ENCODE data around the gene CCDC188.
A peak's percentile ranks its signal among the peaks of the same experiment; 100 is the strongest.

Gene CCDC188

DNA sequence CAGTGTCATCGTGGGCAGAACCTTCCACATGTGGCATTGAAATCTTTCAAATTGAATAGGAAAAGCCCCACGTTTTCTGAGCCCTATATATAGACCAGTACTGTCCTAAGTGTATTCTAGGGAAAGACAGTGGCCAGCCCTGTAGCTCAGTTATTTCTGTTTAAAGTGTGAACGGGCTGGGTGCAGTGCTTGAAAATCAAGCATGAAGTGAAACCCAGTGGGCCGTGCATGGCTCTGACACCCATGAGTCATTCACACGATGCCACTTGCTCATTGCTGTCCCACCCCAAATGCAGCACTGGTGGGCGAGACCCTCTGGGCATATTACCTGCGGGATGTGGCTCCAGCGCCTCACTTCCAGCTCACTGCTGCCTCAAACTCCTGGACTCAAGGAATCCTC lies 29.8 kb upstream of the CCDC188 start:
- DNase-seq (ENCODE audit: low read depth): no peak
- TF ChIP-seq, protein P1, sequence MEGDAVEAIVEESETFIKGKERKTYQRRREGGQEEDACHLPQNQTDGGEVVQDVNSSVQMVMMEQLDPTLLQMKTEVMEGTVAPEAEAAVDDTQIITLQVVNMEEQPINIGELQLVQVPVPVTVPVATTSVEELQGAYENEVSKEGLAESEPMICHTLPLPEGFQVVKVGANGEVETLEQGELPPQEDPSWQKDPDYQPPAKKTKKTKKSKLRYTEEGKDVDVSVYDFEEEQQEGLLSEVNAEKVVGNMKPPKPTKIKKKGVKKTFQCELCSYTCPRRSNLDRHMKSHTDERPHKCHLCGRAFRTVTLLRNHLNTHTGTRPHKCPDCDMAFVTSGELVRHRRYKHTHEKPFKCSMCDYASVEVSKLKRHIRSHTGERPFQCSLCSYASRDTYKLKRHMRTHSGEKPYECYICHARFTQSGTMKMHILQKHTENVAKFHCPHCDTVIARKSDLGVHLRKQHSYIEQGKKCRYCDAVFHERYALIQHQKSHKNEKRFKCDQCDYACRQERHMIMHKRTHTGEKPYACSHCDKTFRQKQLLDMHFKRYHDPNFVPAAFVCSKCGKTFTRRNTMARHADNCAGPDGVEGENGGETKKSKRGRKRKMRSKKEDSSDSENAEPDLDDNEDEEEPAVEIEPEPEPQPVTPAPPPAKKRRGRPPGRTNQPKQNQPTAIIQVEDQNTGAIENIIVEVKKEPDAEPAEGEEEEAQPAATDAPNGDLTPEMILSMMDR (IDR thresholded peaks at IDR 0.05; ENCODE audit: control insufficient read depth, insufficient read depth, low read depth, low read length, missing control alignments): no peak
- H3K4me3 ChIP-seq (ENCODE audit: control insufficient read depth, low read depth, low read length): no peak overlapping the region

DNA sequence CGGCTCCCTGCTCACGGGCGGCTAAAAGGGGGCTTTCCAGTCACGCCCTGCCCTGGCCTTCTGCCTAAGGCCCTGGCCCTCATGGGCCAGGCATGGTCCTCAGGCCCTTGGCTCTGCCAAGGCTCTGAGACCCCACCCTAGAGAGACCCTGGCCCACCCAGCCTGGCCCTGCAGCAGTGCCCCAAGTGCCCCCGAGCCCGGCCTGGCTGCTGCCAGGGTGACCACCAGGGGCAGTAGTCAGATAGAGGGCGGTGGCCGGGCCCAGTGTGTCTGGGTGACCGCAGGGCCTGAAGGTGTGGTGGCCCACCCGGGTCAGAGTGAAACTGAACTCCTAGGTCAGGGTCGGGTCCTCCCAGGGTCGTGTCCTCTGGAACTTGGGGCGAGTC lies 29.4 kb upstream of the CCDC188 start:
- TF ChIP-seq, protein P1 (IDR thresholded peaks at IDR 0.05; ENCODE audit: control insufficient read depth, insufficient read depth, low read depth, low read length, missing control alignments): peak; percentile 35
- DNase-seq (ENCODE audit: low read depth): no peak
- H3K4me3 ChIP-seq (ENCODE audit: control insufficient read depth, low read depth, low read length): no peak overlapping the region

DNA sequence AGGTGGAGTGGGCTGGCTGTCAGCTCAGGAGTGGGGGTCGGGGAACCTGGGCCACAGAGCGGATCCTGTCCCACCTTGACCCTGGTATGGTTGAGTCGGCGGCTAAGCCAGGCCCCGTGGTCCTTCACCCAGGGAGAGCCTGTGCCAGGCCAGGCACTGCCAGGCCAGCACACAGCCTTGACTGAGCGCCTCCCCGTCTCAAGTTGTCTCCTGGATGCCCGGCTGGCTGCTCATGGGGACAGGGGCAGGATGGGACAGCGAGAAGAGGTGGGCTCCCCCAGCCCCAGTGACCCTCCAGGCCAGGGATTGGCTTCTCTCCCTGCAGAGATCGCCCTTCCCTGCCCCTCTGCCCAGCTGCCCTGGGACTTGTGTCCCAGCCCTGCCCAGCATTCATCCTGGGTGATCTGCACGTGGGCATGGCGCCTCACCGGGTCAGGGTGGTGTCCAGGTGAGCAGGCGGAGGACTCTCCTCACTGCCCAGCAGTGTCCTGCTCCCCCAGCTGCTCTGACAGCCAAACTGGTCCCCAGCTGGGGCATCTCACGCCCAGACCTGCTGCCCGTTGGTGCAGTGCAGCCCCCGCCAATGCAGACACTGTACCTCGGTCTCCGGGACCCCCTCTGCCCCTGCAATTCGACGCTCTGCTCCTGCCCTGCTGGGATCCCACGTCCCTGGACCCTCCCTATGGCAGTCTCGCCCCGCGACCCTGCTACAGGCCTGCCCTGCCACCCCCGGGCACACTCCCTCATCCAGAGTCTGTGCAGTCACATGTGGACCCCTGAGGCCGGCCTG lies 28.8 kb upstream of the CCDC188 start:
- no peak overlapping the region for H3K4me3 ChIP-seq (ENCODE audit: control insufficient read depth, low read depth, low read length)
- TF ChIP-seq, protein P1 (IDR thresholded peaks at IDR 0.05; ENCODE audit: control insufficient read depth, insufficient read depth, low read depth, low read length, missing control alignments): no peak
- DNase-seq (ENCODE audit: low read depth): no peak

DNA sequence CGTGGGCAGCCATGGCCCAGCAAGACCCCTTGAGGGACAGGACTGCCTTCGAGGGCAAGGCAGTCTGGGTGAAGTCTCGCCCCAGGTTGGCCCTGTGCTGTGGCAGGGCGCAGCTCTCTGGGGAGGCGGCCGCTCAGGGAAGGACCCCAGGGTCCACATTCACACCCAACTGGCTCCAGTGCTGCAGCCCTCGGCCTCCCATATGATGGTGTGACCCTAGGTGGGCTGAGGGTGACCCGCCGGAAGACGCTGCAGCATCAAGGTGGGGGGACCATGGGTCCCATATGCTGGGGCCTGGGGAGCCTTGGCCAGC lies 28.0 kb upstream of the CCDC188 start:
- TF ChIP-seq, protein P1 (IDR thresholded peaks at IDR 0.05; ENCODE audit: control insufficient read depth, insufficient read depth, low read depth, low read length, missing control alignments): no peak
- no peak for DNase-seq (ENCODE audit: low read depth)
- H3K4me3 ChIP-seq (ENCODE audit: control insufficient read depth, low read depth, low read length): no peak overlapping the region

DNA sequence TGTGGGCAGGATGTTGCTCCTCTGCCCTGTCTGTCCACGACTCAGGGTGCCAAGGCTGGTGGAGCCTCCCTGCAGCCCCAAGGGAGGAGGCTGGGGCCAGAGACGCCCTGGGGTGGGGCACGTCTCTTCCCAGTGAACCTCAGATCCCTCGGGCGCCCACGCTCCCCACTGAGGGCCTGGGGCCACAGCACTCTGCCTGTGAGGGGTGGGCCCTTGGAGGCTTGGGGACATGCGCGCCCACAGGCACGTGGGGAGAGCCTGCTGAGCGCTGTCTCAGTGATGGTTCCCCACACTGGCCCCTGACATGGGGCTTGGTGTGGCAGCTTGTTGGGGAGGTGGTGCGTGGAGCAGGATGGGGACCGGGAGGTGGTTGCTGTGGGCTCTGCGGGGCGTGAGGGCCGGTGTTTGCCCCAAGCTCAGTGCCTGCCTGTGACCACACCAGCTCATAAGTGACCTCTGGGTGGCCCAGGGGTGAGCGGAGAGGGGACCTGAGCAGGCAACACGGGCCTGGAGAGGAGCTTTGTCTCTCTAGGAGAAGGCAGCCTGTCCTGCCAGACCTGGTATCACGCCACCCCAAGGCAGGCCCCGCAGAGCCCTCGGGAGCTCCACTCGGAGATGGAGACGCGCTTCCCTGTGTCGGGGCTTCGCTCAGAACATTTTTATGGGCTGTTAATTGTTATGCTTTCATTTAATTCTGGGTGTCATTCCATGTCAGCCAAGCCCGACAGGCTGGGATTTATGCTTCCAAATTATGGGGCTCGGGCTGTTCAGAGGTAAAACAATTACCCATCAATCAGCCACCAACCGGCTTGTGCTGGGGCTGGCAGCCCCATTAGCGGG lies 27.4 kb upstream of the CCDC188 start:
- TF ChIP-seq, protein P1 (IDR thresholded peaks at IDR 0.05; ENCODE audit: control insufficient read depth, insufficient read depth, low read depth, low read length, missing control alignments): no peak
- no peak overlapping the region for H3K4me3 ChIP-seq (ENCODE audit: control insufficient read depth, low read depth, low read length)
- no peak for DNase-seq (ENCODE audit: low read depth)

DNA sequence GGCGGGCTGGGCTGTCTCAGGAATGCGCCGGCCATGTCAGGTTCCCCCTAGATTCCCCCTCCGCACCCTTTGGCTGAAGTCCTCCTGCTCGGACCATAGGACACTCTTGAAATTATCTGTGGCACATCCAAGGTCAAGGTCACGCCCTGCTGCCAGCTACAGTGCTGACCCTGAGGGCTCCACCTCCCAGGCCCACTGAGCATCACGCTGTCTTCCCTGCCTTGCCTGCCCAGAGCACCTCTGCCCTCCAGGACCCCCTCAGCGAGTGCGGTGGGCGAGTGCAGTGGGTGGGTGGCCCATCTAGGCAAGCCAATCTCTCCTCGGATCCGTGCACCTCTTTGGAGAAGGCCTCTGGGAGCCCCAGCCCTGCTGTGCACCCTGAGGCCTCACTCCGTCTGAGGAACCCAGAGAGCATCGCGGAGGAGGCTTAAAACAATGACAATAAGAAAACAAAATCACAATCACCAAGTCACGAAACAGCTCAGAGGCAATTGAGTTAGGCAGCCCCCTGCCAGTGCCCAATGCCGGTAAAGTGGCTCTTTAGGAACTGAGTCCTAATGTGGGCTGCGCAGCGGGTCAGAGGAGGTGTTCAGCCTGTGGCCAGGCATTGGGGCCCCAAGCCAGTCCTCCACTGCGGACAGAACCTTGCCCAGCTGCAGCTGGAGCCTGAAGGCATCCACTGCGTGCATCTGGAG lies 26.5 kb upstream of the CCDC188 start:
- no peak overlapping the region for H3K4me3 ChIP-seq (ENCODE audit: control insufficient read depth, low read depth, low read length)
- TF ChIP-seq, protein P1 (IDR thresholded peaks at IDR 0.05; ENCODE audit: control insufficient read depth, insufficient read depth, low read depth, low read length, missing control alignments): no peak
- no peak for DNase-seq (ENCODE audit: low read depth)
